Lower lobe of right lung (tissue), 2 donors: Measurements from ENCODE around the gene SPRYD7. TPM values are rescaled to one million over a fixed set of nuclear protein-coding genes. Genes with fewer than 3 reads are reported as not detected.

Experiments
- ATAC-seq, 2 donors: fragments of 200-7000 bp; cut with Tn5 transposase; one replicate each; pipeline ENCODE4 v1.9.1; 2020 to 2022; ENCODE audit warnings: mild to moderate bottlenecking in 2 of 2, moderate library complexity in 2 of 2
- DNase-seq: peaks from one replicate; pipeline ENCODE4 v3.0.0-alpha.2; 2020
- H3K27ac ChIP-seq: fragments of 200-600 bp; one replicate; pipeline ENCODE4 v1.8.0; 2022
- H3K27me3 ChIP-seq: fragments of 200-600 bp; one replicate; pipeline ENCODE4 v1.8.0; 2022; ENCODE audit warnings: low read depth
- H3K36me3 ChIP-seq: fragments of 200-600 bp; one replicate; pipeline ENCODE4 v1.8.0; 2022; ENCODE audit warnings: mild to moderate bottlenecking
- H3K4me1 ChIP-seq: fragments of 200-600 bp; one replicate; pipeline ENCODE4 v1.8.0; 2022
- H3K4me3 ChIP-seq: fragments of 200-600 bp; one replicate; pipeline ENCODE4 v1.8.0; 2022; ENCODE audit warnings: mild to moderate bottlenecking
- H3K9me3 ChIP-seq: fragments of 200-600 bp; one replicate; pipeline ENCODE4 v1.8.0; 2022
- CTCF ChIP-seq: fragments of 200-600 bp; IDR thresholded peaks from one replicate; pipeline ENCODE4 v1.8.0; 2022; ENCODE audit warnings: antibody characterized with exemption, mild to moderate bottlenecking
- intact Hi-C: fragments of 100-400 bp; cut with DNase I; formaldehyde crosslinking; loops from one replicate; pipeline ENCODE4 v1.11.0; 2022
- total RNA-seq: library from RNA; stranded (reverse); fragmentation: NEBNext Ultra II Directional; extraction: Animal tissue kit (Norgen Biotek cat#: 25700); gene quantifications from one replicate; pipeline ENCODE4 v1.2.1, GENCODE V29; 2021
- donor health status: DM: no; HTN: yes; CAD: no; lungs with severe emphysema.

The SPRYD7 gene
- total RNA-seq, 1 donor from 2014 or later, result 11.4 TPM

- ATAC-seq (no peak), DNase-seq (no peak)
- TF ChIP-seq CTCF, result no peak
- no peak overlapping the region for H3K4me3 ChIP-seq
- no peaks in the 10 kb centered on the region for H3K27me3 ChIP-seq
- H3K36me3 ChIP-seq, result peaks cover 16% of the 10 kb centered on the region
- H3K9me3 ChIP-seq, result no peaks in the 10 kb centered on the region
- H3K4me1 ChIP-seq, result no peaks in the 10 kb centered on the region
- intact Hi-C loops, result no loop called here
- no peak overlapping the region for H3K27ac ChIP-seq
Measured at GRCh38 chr13:49908637-49909036, 27.5 kb downstream of the SPRYD7 start.

GRCh38 chr13:49904729-49905456 is 31.2 kb downstream of the SPRYD7 start:
- H3K4me3 ChIP-seq, result no peak overlapping the region
- ATAC-seq (no peak), DNase-seq (no peak)
- H3K36me3 ChIP-seq, result no peaks in the 10 kb centered on the region
- no peaks in the 10 kb centered on the region for H3K4me1 ChIP-seq
- H3K27ac ChIP-seq, result no peak overlapping the region
- no peak for TF ChIP-seq CTCF
- H3K27me3 ChIP-seq, result no peaks in the 10 kb centered on the region
- intact Hi-C loops, result no loop called here
- H3K9me3 ChIP-seq, result no peaks in the 10 kb centered on the region

GRCh38 chr13:49898792-49899191 is 37.3 kb downstream of the SPRYD7 start:
- TF ChIP-seq CTCF, result no peak
- DNase-seq (no peak), ATAC-seq (peak in 1 of 2 donors; percentile 19)
- Histone ChIP-seq H3K4me1 (no peaks in the 10 kb centered on the region), H3K4me3 (no peak overlapping the region), H3K9me3 (no peaks in the 10 kb centered on the region), H3K36me3 (no peaks in the 10 kb centered on the region), H3K27ac (no peak overlapping the region), H3K27me3 (no peaks in the 10 kb centered on the region)
- intact Hi-C loops, result no loop called here

GRCh38 chr13:49897713-49898112 is 38.4 kb downstream of the SPRYD7 start:
- DNase-seq, result no peak
- TF ChIP-seq CTCF, result no peak
- no peak for ATAC-seq

GRCh38 chr13:49895826-49896225 is 40.3 kb downstream of the SPRYD7 start:
- no peak for ATAC-seq
- no peak for DNase-seq
- intact Hi-C loops, result no loop called here
- Histone ChIP-seq H3K27ac (no peak overlapping the region), H3K9me3 (no peaks in the 10 kb centered on the region), H3K36me3 (no peaks in the 10 kb centered on the region), H3K4me1 (no peaks in the 10 kb centered on the region), H3K4me3 (no peak overlapping the region), H3K27me3 (no peaks in the 10 kb centered on the region)
- TF ChIP-seq CTCF, result no peak

More at GRCh38 chr13:49897713-49898112, 38.4 kb downstream of the SPRYD7 start:
- intact Hi-C loops, result no loop called here
- Histone ChIP-seq H3K27me3 (no peaks in the 10 kb centered on the region), H3K9me3 (no peaks in the 10 kb centered on the region), H3K4me1 (no peaks in the 10 kb centered on the region), H3K36me3 (no peaks in the 10 kb centered on the region), H3K27ac (no peak overlapping the region), H3K4me3 (no peak overlapping the region)
